GM06990 (cell line): ENCODE data around the gene PLXND1.

Experiments used
- DNase-seq: peaks from one replicate; pipeline ENCODE4 v3.0.0-alpha.2; 2011; ENCODE audit not compliant: insufficient read length; ENCODE audit errors: extremely low read depth
- H3K27me3 ChIP-seq: replicated peaks from 2 replicates; pipeline ENCODE4 v1.6.0; 2011; ENCODE audit warnings: low read length; ENCODE audit not compliant: control insufficient read depth, insufficient read depth
- H3K36me3 ChIP-seq: 2 replicates; pipeline ENCODE4 v1.5.1; 2011; ENCODE audit warnings: low read length; ENCODE audit not compliant: control insufficient read depth, insufficient read depth
- H3K4me3 ChIP-seq: replicated peaks from 2 replicates; pipeline ENCODE4 v1.5.1; 2011; ENCODE audit warnings: low read depth, mild to moderate bottlenecking, control low read depth, low read length
- CTCF ChIP-seq: IDR thresholded peaks from 2 replicates; pipeline ENCODE4 v1.5.1; 2011; ENCODE audit warnings: low read length, control low read depth, mild to moderate bottlenecking, inconsistent platforms; ENCODE audit not compliant: insufficient read depth, poor library complexity, severe bottlenecking

The PLXND1 gene

DNA sequence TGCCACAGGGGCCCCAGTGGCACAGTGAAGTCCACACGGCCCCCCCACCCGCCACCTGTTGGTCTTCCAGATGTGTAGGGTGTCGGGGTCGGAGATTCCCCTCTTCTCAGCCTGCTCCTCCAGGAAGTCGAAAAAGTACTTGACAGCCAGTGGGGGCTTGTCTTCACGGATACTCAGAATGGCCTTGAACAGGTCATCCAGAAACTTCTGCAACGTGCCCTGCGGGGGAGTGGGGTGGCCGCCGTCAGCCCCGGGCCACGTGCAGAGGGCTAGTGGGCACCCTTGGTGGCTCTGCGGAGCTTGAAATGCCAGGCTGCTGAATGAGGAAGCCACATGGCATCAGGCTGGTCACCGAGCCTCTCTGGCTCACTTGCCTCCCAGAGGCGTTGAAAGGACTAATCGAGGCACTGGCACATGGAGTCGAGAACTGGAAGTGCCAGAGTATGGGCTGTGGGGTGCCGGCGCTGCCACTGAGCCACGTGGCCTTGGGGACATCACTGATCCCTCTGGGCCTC is 46.9 kb downstream of the PLXND1 start:
- Histone ChIP-seq H3K4me3 (no peak overlapping the region), H3K27me3 (no peaks in the 10 kb centered on the region; the same call in 1 of the 2 replicates), H3K36me3 (no peaks in the 10 kb centered on the region)
- DNase-seq, result no peak
- no peak for TF ChIP-seq CTCF

DNA sequence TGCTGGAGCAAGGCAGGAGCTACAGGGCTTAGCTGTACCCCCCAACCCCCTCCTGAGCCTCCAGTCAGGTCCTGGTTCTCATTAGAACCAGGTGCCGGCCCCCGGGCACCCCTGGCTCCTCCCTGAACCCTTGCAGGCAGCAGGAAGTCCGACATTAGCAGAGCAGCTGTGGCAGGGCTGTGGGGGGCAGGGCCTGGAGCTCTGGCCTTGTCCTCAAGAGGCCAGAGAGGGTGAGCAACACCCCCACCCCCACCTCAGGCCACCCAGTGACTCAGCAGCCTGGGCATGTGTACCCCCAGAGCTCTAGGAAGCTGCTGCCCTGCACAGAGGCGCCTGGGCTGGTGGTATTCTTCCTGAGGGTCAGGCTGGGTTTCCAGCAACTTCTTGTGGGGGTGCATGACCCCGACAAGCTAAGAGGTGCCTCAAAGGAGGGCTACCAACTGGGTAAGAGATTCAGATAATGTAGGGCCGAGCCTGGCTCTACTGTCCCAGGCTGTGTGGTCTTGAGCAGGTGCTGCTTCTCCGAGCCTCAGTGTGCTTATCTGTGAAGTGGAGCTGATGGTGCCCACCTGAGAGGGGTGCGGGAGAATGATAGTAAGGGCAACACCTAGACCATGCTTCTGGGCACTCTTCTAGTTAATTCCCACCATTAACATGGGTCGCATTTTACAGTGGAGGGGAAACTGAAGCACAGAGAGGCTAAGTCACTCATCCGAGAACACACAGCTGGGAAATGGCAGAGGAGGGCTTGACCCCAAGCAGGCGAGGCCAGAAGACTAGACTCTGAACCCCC is 47.5 kb downstream of the PLXND1 start:
- no peak for TF ChIP-seq CTCF
- no peaks in the 10 kb centered on the region for H3K36me3 ChIP-seq
- no peak for DNase-seq
- H3K4me3 ChIP-seq, result no peak overlapping the region
- no peaks in the 10 kb centered on the region; the same call in 1 of the 2 replicates for H3K27me3 ChIP-seq

- no peak for DNase-seq
- Histone ChIP-seq H3K4me3 (no peak overlapping the region), H3K36me3 (no peaks in the 10 kb centered on the region), H3K27me3 (no peaks in the 10 kb centered on the region; the same call in 1 of the 2 replicates)
- TF ChIP-seq CTCF, result no peak
Observed at GRCh38 chr3:129558081-129558771, 48.2 kb downstream of the PLXND1 start.

- Histone ChIP-seq H3K4me3 (no peak overlapping the region), H3K27me3 (no peaks in the 10 kb centered on the region; the same call in none of the 2 replicates), H3K36me3 (no peaks in the 10 kb centered on the region)
- DNase-seq, result no peak
- no peak for TF ChIP-seq CTCF
Observed at GRCh38 chr3:129557548-129557894, 49.0 kb downstream of the PLXND1 start.

DNA sequence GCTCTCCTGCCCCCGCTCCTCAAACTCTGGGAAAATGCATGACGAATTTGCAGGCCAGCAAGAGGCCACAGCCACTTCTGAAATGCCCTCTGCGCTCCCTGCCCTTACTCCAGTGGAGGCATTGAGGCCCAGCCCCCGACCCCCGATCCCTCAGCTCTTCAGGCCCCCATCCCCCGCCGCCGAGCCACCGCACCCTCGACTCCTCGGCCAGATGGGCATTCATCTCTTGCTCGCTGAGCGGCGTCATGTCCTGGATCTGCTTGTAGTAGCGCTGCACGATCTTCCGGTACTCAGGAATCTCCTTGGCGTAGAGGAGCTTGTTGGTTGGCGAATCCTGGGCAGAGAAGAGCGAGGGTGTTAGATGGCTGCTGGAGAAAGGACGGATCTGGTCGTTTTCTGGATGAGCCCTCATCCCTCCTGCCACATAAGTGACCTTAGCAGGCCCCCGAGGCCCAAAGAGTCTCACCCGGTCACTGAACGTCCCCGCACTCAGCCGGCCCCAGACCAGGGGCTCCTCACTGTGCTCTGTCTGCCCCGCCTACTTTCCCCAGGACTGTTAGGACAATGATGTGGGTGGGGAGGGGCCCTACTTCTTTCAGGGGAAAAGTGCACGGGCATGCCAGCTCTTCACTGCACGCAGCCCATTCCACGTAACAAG is 49.5 kb downstream of the PLXND1 start:
- H3K4me3 ChIP-seq, result no peak overlapping the region

More for the DNA sequence above, 49.5 kb downstream of the PLXND1 start:
- no peak for TF ChIP-seq CTCF
- Histone ChIP-seq H3K36me3 (no peaks in the 10 kb centered on the region), H3K27me3 (no peaks in the 10 kb centered on the region; the same call in none of the 2 replicates)
- DNase-seq, result no peak
